Adrenal gland (tissue), 5 donors: ENCODE measurements around the gene POLR2C.

Source experiments
- CTCF ChIP-seq, 6 experiments: fragments of 450-650 bp in 4 of 6; fragments of 200-600 bp in 2 of 6; sonication (generic) in 1 of 6; IDR thresholded peaks; 1 replicate in 5 of 6; 2 replicates in 1 of 6; pipeline versions ENCODE4 v1.5.1 to v1.8.0; 2016 to 2021; ENCODE audit warnings: antibody characterized with exemption in 6 of 6, mild to moderate bottlenecking in 2 of 6, moderate library complexity in 1 of 6
- POLR2A ChIP-seq, 2 donors: fragments of 450-650 bp; IDR thresholded peaks; one replicate each; pipeline ENCODE4 v1.6.1; 2017; ENCODE audit warnings: antibody characterized with exemption in 2 of 2, mild to moderate bottlenecking in 2 of 2, moderate library complexity in 1 of 2
- donor health status: DM: no; HTN: no; CAD: no.

- no peak for TF ChIP-seq CTCF (IDR thresholded peaks at IDR 0.05)
- TF ChIP-seq POLR2A (IDR thresholded peaks at IDR 0.05), result peak; percentile 78 to 89
These were observed 15.1 kb upstream of the POLR2C start, which contains the start of the genes CIAPIN1 and COQ9 for GRCh38 chr16:57447186-57447962.
